Activated CD4-positive, alpha-beta T cell treated with anti-CD3 and anti-CD28 coated beads, Interleukin-2, amount 50 U/mL, for 16 hours (primary cell): ENCODE data around the gene FBXL16.

Source experiments
- DNase-seq: peaks from one replicate; pipeline ENCODE4 v3.0.0-alpha.2; 2020

Gene FBXL16

DNA sequence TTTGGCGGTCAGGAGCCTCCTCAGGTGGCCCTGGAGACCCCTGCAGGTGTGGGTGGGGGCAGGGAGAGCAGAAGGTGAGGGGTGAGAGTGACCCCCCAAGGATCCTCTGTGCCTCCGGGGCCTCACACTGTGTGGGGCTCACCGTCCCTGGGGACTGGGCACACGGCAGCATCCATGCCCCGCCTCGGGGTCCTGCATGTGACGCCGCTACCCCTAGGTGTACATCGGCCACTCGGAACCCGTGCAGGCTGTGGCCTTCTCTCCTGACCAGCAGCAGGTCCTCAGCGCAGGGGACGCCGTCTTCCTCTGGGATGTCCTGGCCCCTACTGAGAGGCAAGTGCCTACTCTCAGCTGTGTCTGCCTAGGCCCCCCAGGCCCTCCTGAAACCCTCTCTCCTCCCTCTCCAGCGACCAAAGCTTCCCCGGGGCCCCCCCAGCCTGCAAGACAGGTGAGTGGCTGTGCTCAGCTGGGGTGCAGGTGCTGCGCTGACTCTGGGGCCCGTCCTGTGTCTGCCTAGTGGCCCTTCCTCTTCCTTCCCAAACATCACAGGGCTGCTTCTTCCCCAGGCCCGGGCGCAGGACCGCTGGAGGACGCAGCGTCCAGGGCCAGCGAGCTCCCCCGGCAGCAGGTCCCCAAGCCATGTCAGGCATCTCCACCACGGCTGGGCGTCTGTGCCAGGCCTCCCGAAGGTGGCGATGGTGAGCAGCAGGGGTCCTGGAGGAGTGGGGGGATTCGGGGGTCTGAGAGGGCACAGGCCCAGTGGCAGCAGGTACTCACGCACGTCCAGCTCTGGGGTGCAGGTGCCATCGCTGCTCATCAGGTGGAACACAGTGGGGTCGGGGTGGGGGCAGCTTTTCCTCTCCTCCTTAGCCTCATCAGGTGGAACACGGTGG lies 46.7 kb downstream of the FBXL16 start:
- no peak for DNase-seq

DNA sequence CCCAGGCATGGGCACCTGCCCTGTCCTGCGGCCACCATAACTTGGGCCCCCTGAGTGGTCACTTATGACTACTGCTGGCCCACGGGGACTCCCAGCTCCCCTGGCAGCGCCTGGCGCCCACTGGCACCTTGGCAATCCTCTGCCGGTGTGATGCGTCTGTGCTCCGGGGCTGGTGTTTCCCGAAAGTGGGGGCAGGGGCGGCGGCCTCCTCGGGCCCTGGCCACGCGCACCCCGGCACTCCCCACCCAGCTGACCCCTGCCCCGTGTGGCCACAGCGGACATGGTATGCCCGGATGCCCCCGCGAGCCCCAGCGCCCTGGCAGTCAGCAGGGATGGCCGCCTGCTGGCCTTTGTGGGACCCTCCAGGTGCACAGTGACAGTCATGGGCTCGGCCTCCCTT lies 48.1 kb downstream of the FBXL16 start:
- DNase-seq: no peak

DNA sequence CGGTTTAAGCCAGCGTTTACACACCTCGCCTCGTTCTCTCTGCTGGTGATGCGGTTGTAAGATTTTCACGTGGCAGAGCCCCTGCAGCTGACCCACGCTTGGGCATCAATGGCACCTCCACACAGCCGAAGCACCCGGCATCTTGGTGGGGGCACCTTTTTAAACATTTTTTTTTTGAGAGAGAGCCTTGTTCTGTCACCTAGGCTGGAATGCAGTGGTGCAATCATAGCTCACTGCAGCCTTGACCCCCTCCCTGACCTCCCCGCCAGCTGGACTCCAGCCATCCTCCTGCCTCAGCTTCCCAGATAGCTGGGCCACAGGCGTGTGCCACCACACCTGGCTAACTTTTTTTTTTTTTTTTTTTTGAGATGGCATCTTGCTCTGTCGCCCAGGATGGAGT lies 51.6 kb downstream of the FBXL16 start:
- DNase-seq: no peak

DNA sequence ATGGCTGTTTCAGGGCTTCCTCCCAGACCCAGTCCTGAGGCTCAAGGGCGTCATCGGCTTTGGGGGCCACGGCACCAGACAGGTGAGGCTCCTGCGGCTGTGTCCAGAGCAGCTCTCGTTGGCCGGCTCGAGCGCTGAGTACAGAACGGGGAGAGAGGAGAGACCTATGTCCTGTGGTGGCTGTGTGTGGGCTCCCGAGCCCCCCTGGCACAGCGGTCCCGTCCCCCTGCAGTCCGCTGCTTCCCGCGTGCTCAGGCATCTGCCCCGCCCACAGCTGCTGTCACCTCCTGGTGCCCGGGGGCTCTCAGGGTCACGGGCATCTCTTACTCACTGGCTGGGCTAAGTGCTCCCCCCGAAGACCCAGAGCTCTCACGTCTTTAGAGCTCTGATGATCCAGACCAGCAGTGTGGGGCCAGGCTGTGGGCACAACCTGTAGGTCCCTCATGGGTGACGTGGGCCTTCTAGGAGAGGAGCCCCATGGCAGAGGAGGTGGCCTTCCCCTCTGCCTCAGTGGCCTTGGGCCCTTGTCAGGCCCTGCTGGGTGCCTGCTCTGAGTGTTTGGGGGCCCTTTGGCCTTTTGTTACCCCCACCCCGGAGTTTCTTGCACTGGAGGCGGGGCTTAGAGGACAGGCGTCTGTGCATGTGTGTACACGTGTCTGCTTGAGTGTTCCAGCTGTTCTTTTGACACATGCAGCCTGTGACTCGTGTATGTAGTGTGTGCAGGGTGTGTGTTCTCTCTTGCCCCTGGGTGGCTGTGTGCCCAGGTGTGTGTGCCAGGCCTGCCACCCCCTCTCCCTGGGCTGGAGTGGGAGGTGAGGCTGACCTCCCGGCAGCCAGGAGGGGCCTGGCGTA lies 52.9 kb downstream of the FBXL16 start:
- no peak for DNase-seq

DNA sequence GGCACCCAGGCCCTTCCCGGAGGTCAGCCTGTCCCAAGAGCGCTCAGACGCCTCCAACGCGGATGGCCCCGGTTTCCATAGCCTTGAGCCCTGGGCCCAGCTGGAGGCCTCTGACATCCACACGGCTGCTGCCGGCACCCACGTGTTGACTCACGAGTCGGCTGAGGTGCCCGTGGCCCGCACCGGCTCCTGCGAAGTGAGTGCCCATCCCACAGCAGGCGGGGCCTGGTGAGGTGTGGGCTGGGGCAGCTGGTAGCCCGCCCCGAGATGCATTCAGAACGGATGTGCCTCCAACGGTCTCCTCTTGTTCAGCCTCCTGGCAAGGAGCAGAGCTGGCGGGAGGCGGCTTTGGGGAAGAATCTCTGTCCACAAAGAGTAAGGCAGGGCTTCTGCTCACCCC lies 53.8 kb downstream of the FBXL16 start:
- no peak for DNase-seq

DNA sequence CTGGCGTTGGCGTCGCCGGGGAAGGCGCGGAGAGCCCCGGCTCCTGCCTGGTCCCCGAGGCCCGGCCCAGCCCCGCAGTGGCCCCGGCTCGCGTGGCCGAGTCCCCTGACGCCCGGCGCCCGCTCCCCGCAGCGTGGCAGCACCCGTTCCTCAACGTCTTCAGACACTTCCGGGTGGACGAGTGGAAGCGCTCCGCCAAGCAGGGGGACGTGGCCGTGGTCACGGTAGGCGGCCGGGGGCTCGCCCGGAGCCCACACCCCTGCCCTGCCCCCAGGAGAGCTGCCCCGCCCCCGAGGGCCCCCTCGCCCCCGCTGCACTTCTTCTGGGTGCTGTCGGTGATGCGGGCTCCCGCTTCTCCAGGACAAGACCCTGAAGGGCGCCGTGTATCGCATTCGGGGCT lies 56.0 kb downstream of the FBXL16 start:
- peak; percentile 30 for DNase-seq

DNA sequence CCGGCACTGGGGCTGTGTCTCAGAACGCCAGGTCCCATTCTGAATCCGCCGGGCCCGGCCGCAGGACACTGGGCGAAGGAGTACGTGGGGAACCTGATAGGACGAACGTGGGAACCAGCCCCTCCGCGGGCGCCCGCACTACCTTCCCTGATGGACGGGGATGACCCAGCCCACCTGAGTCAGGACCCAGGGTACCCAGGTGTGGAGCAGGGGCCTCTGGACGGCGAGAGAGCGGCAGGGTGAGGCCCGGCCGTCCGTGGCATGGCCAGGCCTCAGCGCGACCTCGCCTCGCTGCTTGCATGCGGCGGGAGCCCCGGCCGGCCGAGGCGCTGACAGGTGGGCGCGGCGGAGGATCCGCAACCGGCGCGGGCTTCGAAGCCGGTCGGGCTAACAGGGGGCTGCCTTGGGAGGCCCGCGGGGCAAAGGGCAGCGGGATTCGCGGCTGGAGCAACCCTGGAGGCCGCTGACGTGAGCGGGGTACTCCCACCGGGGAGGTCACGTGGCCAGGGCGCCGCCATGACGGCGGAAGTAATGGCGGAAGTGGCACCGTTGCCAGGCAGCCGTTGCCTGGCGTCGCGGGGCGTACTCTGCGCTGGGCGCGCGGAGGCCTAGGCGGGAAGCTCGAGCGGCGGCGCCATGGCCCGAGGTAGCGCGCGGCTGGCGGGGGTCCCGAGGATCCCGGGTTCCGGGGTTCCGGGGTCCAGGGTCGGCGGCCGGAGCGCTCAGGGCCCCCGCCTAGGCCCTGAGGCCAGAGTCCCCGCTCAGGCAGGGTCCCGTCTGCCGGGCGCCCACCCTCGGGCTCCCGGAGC lies 56.6 kb downstream of the FBXL16 start, which contains the start of gene WDR90:
Gene WDR90 (plus strand): TSS at position 585 of the 809 bp plus-strand sequence. CDS start 52 bp downstream, at position 637.
- peak; percentile 96 for DNase-seq

DNA sequence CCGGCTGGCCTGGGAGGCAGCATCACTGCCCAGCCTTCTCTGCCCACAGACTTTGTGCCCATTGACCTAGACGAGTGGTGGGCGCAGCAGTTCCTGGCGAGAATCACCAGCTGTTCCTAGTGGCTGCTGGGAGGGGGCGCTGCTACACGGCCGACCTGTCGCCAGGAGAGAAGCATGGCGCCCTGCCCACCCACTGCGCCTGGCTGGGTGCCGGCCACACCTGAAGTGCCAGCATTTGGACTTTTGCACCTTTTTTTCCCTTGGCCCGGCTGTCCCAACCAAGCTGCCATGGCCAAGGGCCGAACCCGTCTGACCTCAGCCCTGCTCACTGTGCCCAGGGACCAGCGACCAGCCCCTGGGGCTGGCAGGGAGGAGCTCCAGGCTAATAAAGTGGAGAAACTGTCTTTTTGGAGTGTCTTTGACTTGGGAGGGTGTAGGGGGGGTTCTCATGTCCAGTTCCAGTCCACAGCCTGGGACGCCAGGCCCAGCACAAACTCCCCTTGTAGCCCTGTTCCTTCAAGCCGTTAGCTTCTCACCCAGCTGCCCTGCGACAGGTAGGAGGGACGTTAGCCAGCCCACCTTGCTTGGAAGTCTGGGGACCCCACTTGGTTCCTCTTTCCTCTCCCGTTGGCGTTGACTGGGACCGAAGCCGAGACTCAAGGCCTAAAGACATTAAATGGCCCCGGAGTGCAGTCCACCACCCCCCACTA lies 57.4 kb downstream of the FBXL16 start:
- DNase-seq: peak; percentile 70

DNA sequence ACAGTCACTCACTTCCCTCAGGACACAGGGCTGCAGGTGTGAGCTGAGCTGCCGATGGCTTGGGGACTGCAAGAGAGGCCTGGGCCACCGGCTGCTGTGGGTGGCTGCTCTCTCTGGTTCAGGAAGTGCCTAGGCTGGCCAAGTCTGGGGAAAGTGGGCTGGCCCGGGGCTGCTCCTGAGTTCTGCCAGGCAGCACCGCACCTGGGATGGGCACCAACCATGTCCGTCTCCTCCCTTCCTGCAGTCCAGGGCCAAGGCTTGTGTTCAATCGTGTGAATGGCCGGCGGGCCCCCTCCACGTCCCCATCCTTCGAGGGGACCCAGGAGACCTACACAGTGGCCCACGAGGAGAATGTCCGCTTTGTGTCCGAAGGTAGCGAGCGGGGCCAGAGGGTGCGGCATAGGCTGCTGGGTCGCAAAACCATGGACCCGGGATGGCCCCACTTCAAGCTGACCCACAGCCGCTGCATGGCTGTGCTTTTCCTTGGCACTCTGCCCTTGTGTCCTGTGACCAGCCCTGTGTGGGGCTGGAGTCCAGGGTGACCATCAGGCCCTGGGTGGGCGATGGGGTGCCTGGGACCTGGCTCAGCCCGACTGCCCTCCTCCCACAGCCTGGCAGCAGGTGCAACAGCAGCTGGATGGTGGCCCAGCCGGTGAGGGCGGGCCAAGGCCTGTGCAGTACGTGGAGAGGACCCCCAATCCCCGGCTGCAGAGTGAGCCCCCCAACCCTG lies 58.3 kb downstream of the FBXL16 start:
- DNase-seq: no peak

DNA sequence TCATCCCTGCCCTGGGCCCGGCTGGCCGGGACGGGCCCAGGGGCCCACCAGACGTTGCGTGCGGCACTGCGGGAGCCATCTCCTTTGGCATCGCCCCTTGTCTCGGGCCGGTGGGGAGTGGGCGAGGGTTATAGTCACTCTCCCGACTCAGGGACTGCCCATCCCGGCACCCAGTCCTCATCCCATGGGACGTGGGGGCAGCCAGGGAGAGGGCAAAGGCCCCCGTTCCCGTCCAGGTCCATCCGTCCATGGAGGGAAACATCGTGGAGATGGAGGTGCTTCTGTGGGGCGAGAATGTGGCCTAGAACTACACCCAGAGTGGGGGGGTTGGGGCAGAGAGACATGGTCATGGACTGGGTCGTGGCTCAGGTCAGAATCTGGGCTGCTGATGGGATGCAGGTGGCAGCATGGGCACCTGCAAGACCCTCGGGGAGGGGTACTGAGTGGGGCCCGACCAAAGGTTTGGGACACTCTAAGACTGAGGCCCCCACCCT lies 58.9 kb downstream of the FBXL16 start:
- no peak for DNase-seq

DNA sequence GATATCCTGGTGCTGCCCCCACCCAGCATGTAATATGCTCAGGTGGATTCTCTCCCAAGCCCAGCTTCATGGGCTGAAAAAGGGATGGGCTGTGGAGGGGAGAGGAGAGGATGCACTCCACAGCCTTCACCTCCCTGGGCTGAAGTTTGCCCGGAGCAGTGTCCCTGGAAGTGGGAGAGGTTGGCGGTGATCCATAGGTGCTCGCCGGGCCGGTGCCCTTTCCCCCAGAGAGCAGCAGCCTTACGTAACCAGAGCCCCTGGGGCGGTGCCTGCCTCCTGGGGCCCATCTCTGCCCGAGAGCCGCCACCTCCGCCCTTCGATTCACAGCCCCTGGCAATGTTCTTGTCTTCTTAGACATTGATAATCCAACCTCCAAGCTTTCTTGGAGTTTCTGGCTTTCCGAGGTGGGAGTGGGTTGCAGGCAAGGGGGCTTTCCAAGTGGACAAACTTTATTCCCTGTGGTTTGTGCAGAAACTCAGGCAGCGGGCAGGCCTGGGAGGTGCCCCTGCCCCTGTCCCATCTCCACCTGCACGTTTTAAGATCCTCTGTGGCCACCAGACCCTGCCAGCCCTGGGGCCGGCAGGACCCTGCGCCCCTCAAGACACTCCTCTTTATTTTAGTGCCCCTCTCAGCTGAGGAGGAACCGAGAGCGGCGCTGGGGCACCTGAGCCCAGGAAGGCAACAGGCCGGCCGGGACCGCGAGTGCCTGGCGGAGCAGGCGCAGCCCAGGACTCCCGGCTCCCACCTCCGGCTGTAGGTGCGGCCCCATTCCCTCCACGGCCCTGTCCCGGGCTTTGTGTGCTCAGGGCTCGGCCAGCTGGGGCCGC lies 59.5 kb downstream of the FBXL16 start:
- no peak for DNase-seq

DNA sequence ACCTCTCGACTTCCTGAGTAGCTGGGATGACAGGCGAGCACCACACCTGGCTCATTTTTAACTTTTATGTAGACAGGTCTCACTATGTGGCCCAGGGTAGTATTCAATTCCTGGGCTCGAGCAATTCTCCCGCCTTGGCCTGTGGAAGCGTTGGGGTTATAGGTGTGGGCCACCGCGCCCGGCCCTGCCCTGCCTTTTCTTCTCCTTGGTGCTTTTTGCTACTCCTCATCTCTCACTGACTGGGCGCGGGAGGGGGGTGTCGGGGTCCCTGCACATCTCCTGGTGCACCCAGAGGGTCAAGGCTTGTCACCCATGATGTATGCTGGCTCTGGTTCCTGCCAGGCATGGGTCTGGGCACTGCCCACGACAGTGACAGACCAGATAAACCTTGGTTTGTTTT lies 61.0 kb downstream of the FBXL16 start:
- DNase-seq: no peak

DNA sequence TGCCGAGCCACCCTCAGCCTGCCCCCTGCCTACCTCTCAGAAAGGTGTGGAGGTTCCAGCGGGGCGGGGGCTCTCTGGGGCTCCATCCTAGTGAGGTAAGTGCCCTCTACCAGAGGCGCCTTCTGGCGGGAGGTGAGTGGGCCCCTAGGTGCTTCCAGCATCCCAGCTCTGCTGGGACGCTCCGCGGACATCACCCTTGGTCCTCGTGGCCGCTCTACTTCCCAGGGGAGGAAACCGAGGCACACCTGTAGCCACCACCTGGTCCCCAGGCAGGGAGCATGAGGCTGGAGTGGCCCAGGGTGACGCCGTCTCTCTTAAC lies 62.6 kb downstream of the FBXL16 start:
- no peak for DNase-seq
